H9 (cell line): ENCODE data around the gene GATA6. TPM values are rescaled to one million over a fixed set of nuclear protein-coding genes. Genes with fewer than 3 reads are reported as not detected.

Source experiments
- DNase-seq: peaks from one replicate; pipeline ENCODE4 v3.0.0-alpha.2; 2017
- H2AFZ ChIP-seq: one replicate; pipeline ENCODE4 v1.6.1; 2013; ENCODE audit warnings: mild to moderate bottlenecking, low read length, control low read depth, moderate library complexity
- H2AK5ac ChIP-seq: 2 replicates; pipeline ENCODE4 v1.6.1; 2013; ENCODE audit warnings: low read length, control low read depth, mixed read lengths; ENCODE audit not compliant: insufficient read length
- H2BK120ac ChIP-seq: one replicate; pipeline ENCODE4 v1.6.1; 2013; ENCODE audit warnings: low read depth, mild to moderate bottlenecking, low read length, control low read depth, inconsistent platforms; ENCODE audit not compliant: poor library complexity, severe bottlenecking
- H2BK12ac ChIP-seq: 2 replicates; pipeline ENCODE4 v1.6.1; 2013; ENCODE audit warnings: low read length, control low read depth, mixed read lengths, low read depth; ENCODE audit not compliant: insufficient read length
- H2BK15ac ChIP-seq: 2 replicates; pipeline ENCODE4 v1.6.1; 2013; ENCODE audit warnings: low read depth, low read length, control low read depth
- H2BK20ac ChIP-seq: one replicate; pipeline ENCODE4 v1.6.1; 2013; ENCODE audit warnings: low read depth, mild to moderate bottlenecking, low read length, control low read depth, inconsistent platforms; ENCODE audit not compliant: poor library complexity, severe bottlenecking
- H2BK5ac ChIP-seq: 2 replicates; pipeline ENCODE4 v1.6.1; 2013; ENCODE audit warnings: low read length, control low read depth, mixed read lengths; ENCODE audit not compliant: insufficient read length
- H3K14ac ChIP-seq: 2 replicates; pipeline ENCODE4 v1.6.1; 2013; ENCODE audit warnings: low read length, control low read depth; ENCODE audit not compliant: insufficient read depth
- H3K18ac ChIP-seq: 2 replicates; pipeline ENCODE4 v1.6.1; 2013; ENCODE audit warnings: low read depth, mild to moderate bottlenecking, mixed read lengths, low read length, control low read depth; ENCODE audit not compliant: insufficient read length
- H3K23ac ChIP-seq: 2 replicates; pipeline ENCODE4 v1.6.1; 2013; ENCODE audit warnings: low read length, control low read depth, mixed read lengths, low read depth; ENCODE audit not compliant: insufficient read length
- H3K23me2 ChIP-seq: 2 replicates; pipeline ENCODE4 v1.6.1; 2013; ENCODE audit warnings: low read depth, mild to moderate bottlenecking, mixed read lengths, low read length, control low read depth; ENCODE audit not compliant: insufficient read length, poor library complexity, severe bottlenecking
- H3K27ac ChIP-seq: 2 replicates; pipeline ENCODE4 v1.5.1; 2013; ENCODE audit warnings: low read length, control low read depth, mixed read lengths, low read depth; ENCODE audit not compliant: insufficient read length
- H3K27me3 ChIP-seq: 2 replicates; pipeline ENCODE4 v1.6.1; 2013; ENCODE audit warnings: low read length, control low read depth, inconsistent platforms; ENCODE audit not compliant: insufficient read depth
- H3K4ac ChIP-seq: 2 replicates; pipeline ENCODE4 v1.6.1; 2013; ENCODE audit warnings: low read depth, mild to moderate bottlenecking, control low read depth, inconsistent platforms, low read length, moderate library complexity
- H3K4me1 ChIP-seq: 2 replicates; pipeline ENCODE4 v1.6.1; 2013; ENCODE audit warnings: low read length, control low read depth, inconsistent platforms; ENCODE audit not compliant: insufficient read depth
- H3K4me2 ChIP-seq: 2 replicates; pipeline ENCODE4 v1.6.1; 2013; ENCODE audit warnings: low read length, control low read depth, mixed read lengths; ENCODE audit not compliant: insufficient read length, insufficient read depth
- H3K56ac ChIP-seq: 2 replicates; pipeline ENCODE4 v1.6.1; 2013; ENCODE audit warnings: low read depth, mild to moderate bottlenecking, mixed read lengths, low read length, control low read depth; ENCODE audit not compliant: insufficient read length
- H3K79me1 ChIP-seq: 2 replicates; pipeline ENCODE4 v1.6.1; 2013; ENCODE audit warnings: low read depth, mild to moderate bottlenecking, moderate library complexity, low read length, control low read depth, inconsistent platforms; ENCODE audit not compliant: insufficient read depth, poor library complexity, severe bottlenecking
- H3K79me2 ChIP-seq: 2 replicates; pipeline ENCODE4 v1.6.1; 2013; ENCODE audit warnings: low read length, control low read depth, inconsistent platforms; ENCODE audit not compliant: insufficient read depth
- H3K9ac ChIP-seq: 2 replicates; pipeline ENCODE4 v1.6.1; 2013; ENCODE audit warnings: low read length, control low read depth, mixed read lengths; ENCODE audit not compliant: insufficient read length; ENCODE audit errors: extremely low read depth
- H3K9me3 ChIP-seq: one replicate; pipeline ENCODE4 v1.6.1; 2013; ENCODE audit warnings: low read depth, low read length, inconsistent platforms; ENCODE audit not compliant: control insufficient read depth
- H3T11ph ChIP-seq: one replicate; pipeline ENCODE4 v1.6.1; 2013; ENCODE audit warnings: mild to moderate bottlenecking, low read length, control low read depth, inconsistent platforms
- H4K20me1 ChIP-seq: one replicate; pipeline ENCODE4 v1.6.1; 2013; ENCODE audit not compliant: control insufficient read depth, insufficient read length, insufficient read depth
- H4K5ac ChIP-seq: 2 replicates; pipeline ENCODE4 v1.6.1; 2013; ENCODE audit warnings: low read depth, mild to moderate bottlenecking, mixed read lengths, low read length, control low read depth; ENCODE audit not compliant: insufficient read length
- H4K8ac ChIP-seq: replicated peaks from 2 replicates; pipeline ENCODE4 v1.6.1; 2013; ENCODE audit warnings: low read length, control low read depth, mixed read lengths, low read depth; ENCODE audit not compliant: insufficient read length
- H4K91ac ChIP-seq: 2 replicates; pipeline ENCODE4 v1.6.1; 2013; ENCODE audit warnings: low read depth, mild to moderate bottlenecking, moderate library complexity, mixed read lengths, low read length, control low read depth; ENCODE audit not compliant: insufficient read length
- H3K27ac Mint-ChIP-seq, 3 experiments: 2 replicates in 2 of 3; 3 replicates in 1 of 3; pipeline ENCODE4 v1.8.0; 2020 to 2021; ENCODE audit warnings: mixed read lengths in 3 of 3, mild to moderate bottlenecking in 1 of 3, moderate library complexity in 1 of 3
- H3K27me3 Mint-ChIP-seq: 2 replicates; pipeline ENCODE4 v1.8.0; 2021; ENCODE audit warnings: low read depth, mild to moderate bottlenecking, moderate library complexity, mixed read lengths
- H3K36me3 Mint-ChIP-seq, 3 experiments: 2 replicates in 2 of 3; 3 replicates in 1 of 3; pipeline ENCODE4 v1.8.0; 2020 to 2021; ENCODE audit warnings: low read depth in 3 of 3, mixed read lengths in 3 of 3; ENCODE audit not compliant: insufficient read depth in 1 of 3
- H3K4me1 Mint-ChIP-seq, 2 experiments: 2 replicates each; pipeline ENCODE4 v1.8.0; 2020; ENCODE audit warnings: mixed read lengths in 2 of 2
- H3K4me3 Mint-ChIP-seq, 2 experiments: 2 replicates in 1 of 2; 3 replicates in 1 of 2; pipeline ENCODE4 v1.8.0; 2020 to 2021; ENCODE audit warnings: mild to moderate bottlenecking in 2 of 2, mixed read lengths in 2 of 2, moderate library complexity in 1 of 2
- H3K9me3 Mint-ChIP-seq, 2 experiments: 2 replicates in 1 of 2; 3 replicates in 1 of 2; pipeline ENCODE4 v1.8.0; 2020; ENCODE audit warnings: mild to moderate bottlenecking in 2 of 2, mixed read lengths in 2 of 2, moderate library complexity in 1 of 2
- CTCF ChIP-seq: fragments of 200-600 bp; sonication (generic); conservative IDR thresholded peaks from 3 replicates; pipeline ENCODE4 v1.8.0; 2021; ENCODE audit warnings: antibody characterized with exemption, mild to moderate bottlenecking
- WGBS: extraction: QIAGEN DNeasy Blood & Tissue Kit; methylation state at CpG from one replicate; pipeline ENCODE4 v1.1.7; 2013; ENCODE audit warnings: missing lambda C conversion rate, low lambda C conversion rate, mixed read lengths; ENCODE audit not compliant: insufficient read length; ENCODE audit errors: extremely low coverage; 5-methylcytosine and 5-hydroxymethylcytosine counted together
- total RNA-seq: library from RNA; stranded (reverse); gene quantifications from 2 replicates; pipeline ENCODE4 v1.2.1, GENCODE V29; 2021

The GATA6 gene
- total RNA-seq, 1 experiment from 2014 or later = not detected

GRCh38 chr18:22204996-22205395 lies 35.6 kb downstream of the GATA6 start:
- no peak overlapping the region for H2BK15ac ChIP-seq
- no peaks in the 10 kb centered on the region for H3K4me1 ChIP-seq
- no peaks in the 10 kb centered on the region for H3K27me3 ChIP-seq
- no peak overlapping the region for H3T11ph ChIP-seq
- Mint-ChIP-seq H3K4me1 (no peaks in the 10 kb centered on the region), H3K9me3 (no peaks in the 10 kb centered on the region), H3K27ac (no peak overlapping the region), H3K36me3 (no peaks in the 10 kb centered on the region), H3K27me3 (peaks cover 36% of the 10 kb centered on the region), H3K4me3 (no peak overlapping the region)
- no peak overlapping the region for H3K18ac ChIP-seq
- H3K4ac ChIP-seq = no peak overlapping the region
- H3K23me2 ChIP-seq = no peaks in the 10 kb centered on the region
- no peak overlapping the region for H2BK5ac ChIP-seq
- no peak overlapping the region for H4K5ac ChIP-seq
- no peak overlapping the region for H3K27ac ChIP-seq
- H2AK5ac ChIP-seq = no peak overlapping the region
- no peak overlapping the region for H3K9ac ChIP-seq
- no CpG with 5 or more reads among the region's 6 CpGs for WGBS
- no peak overlapping the region for H4K91ac ChIP-seq
- no peak overlapping the region for H3K23ac ChIP-seq
- no peaks in the 10 kb centered on the region for H3K9me3 ChIP-seq
- no peak overlapping the region for H4K8ac ChIP-seq
- no peak overlapping the region for H3K56ac ChIP-seq
- no peak overlapping the region for H2BK12ac ChIP-seq
- H3K79me1 ChIP-seq = no peaks in the 10 kb centered on the region
- TF ChIP-seq CTCF = no peak
- no peaks in the 10 kb centered on the region for H4K20me1 ChIP-seq
- no peak overlapping the region for H2BK20ac ChIP-seq
- no peak for DNase-seq
- H3K14ac ChIP-seq = no peak overlapping the region
- no peak overlapping the region for H3K4me2 ChIP-seq
- H2BK120ac ChIP-seq = no peak overlapping the region
- H2AFZ ChIP-seq = no peak overlapping the region
- no peaks in the 10 kb centered on the region for H3K79me2 ChIP-seq
